ENCODE data around the gene DPPA3. TPM values are rescaled to one million over a fixed set of nuclear protein-coding genes. Genes with fewer than 3 reads are reported as not detected.

Gene DPPA3
- total RNA-seq, 1 donor from 2014 or later = not detected

DNA sequence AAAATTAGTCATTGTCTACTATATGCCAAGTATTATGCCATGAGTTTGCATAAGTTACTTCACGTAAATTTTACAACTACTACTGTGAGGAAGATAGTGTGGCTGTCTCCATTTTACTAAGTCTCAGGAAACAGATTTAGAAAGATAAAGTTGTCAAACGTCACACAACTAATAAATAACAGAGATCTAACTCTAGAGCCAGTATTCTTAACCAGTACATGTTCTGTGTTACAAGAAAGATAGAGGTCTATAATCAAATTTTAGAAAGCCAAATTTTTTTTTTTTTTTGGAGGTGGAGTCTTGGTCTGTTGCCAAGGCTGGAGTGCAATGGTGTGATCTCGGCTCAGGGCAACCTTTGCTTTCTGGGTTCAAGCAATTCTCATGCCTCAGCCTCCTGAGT lies 21.8 kb downstream of the DPPA3 start:
- intact Hi-C loops (cut with DNase I) = no loop called here
- Histone ChIP-seq H3K27ac (no peak overlapping the region), H3K9me3 (no peaks in the 10 kb centered on the region), H3K36me3 (no peaks in the 10 kb centered on the region), H3K4me1 (no peaks in the 10 kb centered on the region), H3K4me3 (no peak overlapping the region), H3K27me3 (no peaks in the 10 kb centered on the region)
- no peak for DNase-seq (ENCODE audit: extremely low spot score in 2 of 2)
- TF ChIP-seq POLR2AphosphoS5 (IDR thresholded peaks at IDR 0.05; ENCODE audit: insufficient read depth in 1 of 2, low read depth in 1 of 2) = no peak
- no peak for TF ChIP-seq POLR2A (IDR thresholded peaks at IDR 0.05)
- TF ChIP-seq, protein P1, sequence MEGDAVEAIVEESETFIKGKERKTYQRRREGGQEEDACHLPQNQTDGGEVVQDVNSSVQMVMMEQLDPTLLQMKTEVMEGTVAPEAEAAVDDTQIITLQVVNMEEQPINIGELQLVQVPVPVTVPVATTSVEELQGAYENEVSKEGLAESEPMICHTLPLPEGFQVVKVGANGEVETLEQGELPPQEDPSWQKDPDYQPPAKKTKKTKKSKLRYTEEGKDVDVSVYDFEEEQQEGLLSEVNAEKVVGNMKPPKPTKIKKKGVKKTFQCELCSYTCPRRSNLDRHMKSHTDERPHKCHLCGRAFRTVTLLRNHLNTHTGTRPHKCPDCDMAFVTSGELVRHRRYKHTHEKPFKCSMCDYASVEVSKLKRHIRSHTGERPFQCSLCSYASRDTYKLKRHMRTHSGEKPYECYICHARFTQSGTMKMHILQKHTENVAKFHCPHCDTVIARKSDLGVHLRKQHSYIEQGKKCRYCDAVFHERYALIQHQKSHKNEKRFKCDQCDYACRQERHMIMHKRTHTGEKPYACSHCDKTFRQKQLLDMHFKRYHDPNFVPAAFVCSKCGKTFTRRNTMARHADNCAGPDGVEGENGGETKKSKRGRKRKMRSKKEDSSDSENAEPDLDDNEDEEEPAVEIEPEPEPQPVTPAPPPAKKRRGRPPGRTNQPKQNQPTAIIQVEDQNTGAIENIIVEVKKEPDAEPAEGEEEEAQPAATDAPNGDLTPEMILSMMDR (IDR thresholded peaks at IDR 0.05) = no peak

DNA sequence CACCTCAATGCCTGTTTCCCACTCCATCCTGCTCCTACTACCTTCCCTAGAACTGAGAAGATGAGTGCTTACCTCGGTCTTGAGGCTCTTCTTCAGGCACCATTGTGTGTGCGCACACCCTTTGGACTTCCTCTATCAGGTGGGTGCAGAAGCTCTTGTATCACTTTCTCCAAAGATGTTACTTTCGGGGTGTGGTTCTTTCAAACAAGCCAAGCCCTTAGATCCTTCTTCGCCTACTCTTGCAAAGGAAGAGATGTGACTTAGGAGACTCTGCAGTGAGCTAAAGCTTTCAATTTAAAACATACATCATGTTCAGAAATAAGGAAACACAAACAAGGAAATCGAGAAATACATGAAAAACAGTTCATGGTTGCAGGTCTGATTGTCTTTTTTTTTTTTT lies 36.0 kb downstream of the DPPA3 start, which contains the start of gene CLEC4C:
TSS of gene CLEC4C (minus strand) at position 130 of the 400 bp plus-strand sequence. CDS start at position 103, 27 bp downstream.
- Histone ChIP-seq H3K27ac (no peak within 1 kb of the TSS), H3K4me3 (no peak within 1 kb of the TSS), H3K9me3 (no peaks in the 10 kb centered on the region), H3K36me3 (no peaks in the 10 kb centered on the region), H3K27me3 (no peaks in the 10 kb centered on the region), H3K4me1 (no peaks in the 10 kb centered on the region)
- no peak for DNase-seq (ENCODE audit: extremely low spot score in 2 of 2)
- TF ChIP-seq, protein P1 (IDR thresholded peaks at IDR 0.05) = no peak
- TF ChIP-seq POLR2AphosphoS5 (IDR thresholded peaks at IDR 0.05; ENCODE audit: insufficient read depth in 1 of 2, low read depth in 1 of 2) = no peak
- no peak for TF ChIP-seq POLR2A (IDR thresholded peaks at IDR 0.05)
- intact Hi-C loops (cut with DNase I) = no loop called here

- no peaks in the 10 kb centered on the region for H3K27me3 ChIP-seq
- intact Hi-C loops (cut with DNase I) = no loop called here
- no peaks in the 10 kb centered on the region for H3K36me3 ChIP-seq
- H3K9me3 ChIP-seq = no peaks in the 10 kb centered on the region
- no peaks in the 10 kb centered on the region for H3K4me1 ChIP-seq
- H3K27ac ChIP-seq = no peak overlapping the region
- DNase-seq (ENCODE audit: extremely low spot score in 2 of 2) = no peak
- no peak overlapping the region for H3K4me3 ChIP-seq
- TF ChIP-seq, protein P1 (IDR thresholded peaks at IDR 0.05) = no peak
- TF ChIP-seq POLR2AphosphoS5 (IDR thresholded peaks at IDR 0.05; ENCODE audit: insufficient read depth in 1 of 2, low read depth in 1 of 2) = no peak
- TF ChIP-seq POLR2A (IDR thresholded peaks at IDR 0.05) = no peak
Observed at GRCh38 chr12:7748852-7749251, 37.6 kb downstream of the DPPA3 start.

GRCh38 chr12:7749442-7749841 lies 38.2 kb downstream of the DPPA3 start:
- no peak for TF ChIP-seq POLR2A (IDR thresholded peaks at IDR 0.05)
- no peak for DNase-seq (ENCODE audit: extremely low spot score in 2 of 2)
- Histone ChIP-seq H3K9me3 (no peaks in the 10 kb centered on the region), H3K36me3 (no peaks in the 10 kb centered on the region), H3K4me3 (no peak overlapping the region), H3K27me3 (no peaks in the 10 kb centered on the region), H3K4me1 (no peaks in the 10 kb centered on the region), H3K27ac (no peak overlapping the region)
- intact Hi-C loops (cut with DNase I) = no loop called here

DNA sequence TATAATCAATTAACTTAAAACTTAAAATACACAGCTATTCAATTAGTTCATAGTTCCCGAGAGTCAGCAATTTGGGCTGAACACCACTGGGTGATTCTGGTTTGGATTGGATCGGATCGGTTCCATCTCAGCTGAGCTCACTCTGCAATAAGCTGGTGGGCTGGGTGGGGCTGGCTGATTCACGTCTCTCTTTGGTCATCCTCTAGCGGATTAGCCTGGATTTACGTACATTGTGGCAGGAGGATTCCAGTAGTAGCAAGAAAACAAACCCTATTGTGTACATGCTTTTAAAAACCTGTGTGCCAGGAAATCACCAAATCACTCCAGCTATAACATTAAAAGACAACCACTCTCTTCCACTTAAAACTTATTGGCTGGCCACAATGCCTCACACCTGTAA lies 39.1 kb downstream of the DPPA3 start:
- Histone ChIP-seq H3K4me3 (no peak overlapping the region), H3K27ac (no peak overlapping the region), H3K27me3 (no peaks in the 10 kb centered on the region), H3K9me3 (no peaks in the 10 kb centered on the region), H3K36me3 (no peaks in the 10 kb centered on the region), H3K4me1 (no peaks in the 10 kb centered on the region)
- TF ChIP-seq, protein P1 (IDR thresholded peaks at IDR 0.05) = no peak
- TF ChIP-seq POLR2AphosphoS5 (IDR thresholded peaks at IDR 0.05; ENCODE audit: insufficient read depth in 1 of 2, low read depth in 1 of 2) (no peak), POLR2A (IDR thresholded peaks at IDR 0.05) (no peak)
- intact Hi-C loops (cut with DNase I) = no loop called here
- DNase-seq (ENCODE audit: extremely low spot score in 2 of 2) = no peak
